Thoracic aorta (tissue), 2 donors: ENCODE measurements around the gene GJB5. TPM values are rescaled to one million over a fixed set of nuclear protein-coding genes. Genes with fewer than 3 reads are reported as not detected.
"Not testable (repeated sequence)": the region's sequence is repeated elsewhere in the genome, so short reads cannot be mapped to it uniquely, and the experiment has no call there.

Source experiments
- ATAC-seq: fragments of 150-250 bp; one replicate; pipeline ENCODE4 v1.8.0; 2017; ENCODE audit warnings: low read depth; ENCODE audit not compliant: insufficient number of reproducible peaks, low FRiP score
- DNase-seq: peaks from one replicate; pipeline ENCODE4 v3.0.0-alpha.2; 2020; ENCODE audit warnings: low spot score
- H3K27ac ChIP-seq, 2 donors: fragments of 200-600 bp; sonication (generic); 1 replicate in 1 of 2; 2 replicates in 1 of 2; pipeline ENCODE4 v1.5.1; 2016; ENCODE audit warnings: mild to moderate bottlenecking in 2 of 2, moderate library complexity in 2 of 2
- H3K27me3 ChIP-seq: fragments of 200-600 bp; sonication (generic); replicated peaks from 2 replicates; pipeline ENCODE4 v1.6.0; 2016; ENCODE audit warnings: mild to moderate bottlenecking; ENCODE audit not compliant: insufficient read depth
- H3K36me3 ChIP-seq: fragments of 200-600 bp; sonication (generic); one replicate; pipeline ENCODE4 v1.5.1; 2016
- H3K4me1 ChIP-seq, 2 donors: fragments of 200-600 bp; sonication (generic); 1 replicate in 1 of 2; 2 replicates in 1 of 2; pipeline versions ENCODE4 v1.5.1 to v1.6.0; 2016; ENCODE audit warnings: low read depth in 2 of 2, mild to moderate bottlenecking in 1 of 2; ENCODE audit not compliant: control insufficient read depth in 1 of 2
- H3K4me3 ChIP-seq: fragments of 200-600 bp; sonication (generic); 2 replicates; pipeline ENCODE4 v1.5.1; 2016; ENCODE audit warnings: mild to moderate bottlenecking
- H3K9me3 ChIP-seq: fragments of 200-600 bp; sonication (generic); 2 replicates; pipeline ENCODE4 v1.5.1; 2016
- total RNA-seq, 2 donors: library from RNA; depleted of rRNA; stranded (reverse); fragments of >200 nt; gene quantifications; one replicate each; pipeline versions ENCODE4 v1.1.0 to v1.2.3, GENCODE V29; 2016
- TF ChIP-seq, protein P1 (sequence below): fragments of 200-600 bp; sonication (generic); IDR thresholded peaks from one replicate; pipeline ENCODE4 v1.5.1; 2019; ENCODE audit warnings: antibody characterized with exemption

Gene GJB5
- total RNA-seq, 2 donors from 2014 or later, result not detected

DNA sequence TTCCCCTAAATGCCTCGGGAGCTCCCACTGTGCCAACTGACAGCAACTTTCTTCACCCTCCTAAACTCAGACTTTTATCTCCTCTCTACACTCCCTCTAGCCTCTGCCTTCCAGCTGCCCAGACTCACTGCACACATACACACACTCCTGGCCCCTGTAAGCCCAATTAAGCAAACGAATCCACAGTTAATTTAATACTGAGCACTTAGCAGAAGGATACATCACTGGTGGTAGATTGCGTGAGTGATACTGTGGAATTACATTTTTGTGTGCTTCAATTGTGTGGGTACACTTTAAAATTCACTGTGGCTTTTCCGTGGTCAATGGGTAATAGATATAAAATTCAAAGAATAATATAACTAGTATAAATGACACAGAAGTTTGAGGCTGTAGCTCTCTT lies 33.6 kb upstream of the GJB5 start:
- Histone ChIP-seq H3K4me3 (no peak overlapping the region), H3K27me3 (no peaks in the 10 kb centered on the region), H3K36me3 (no peaks in the 10 kb centered on the region), H3K4me1 (no peaks in the 10 kb centered on the region), H3K27ac (no peak overlapping the region), H3K9me3 (no peaks in the 10 kb centered on the region)
- TF ChIP-seq, protein P1, sequence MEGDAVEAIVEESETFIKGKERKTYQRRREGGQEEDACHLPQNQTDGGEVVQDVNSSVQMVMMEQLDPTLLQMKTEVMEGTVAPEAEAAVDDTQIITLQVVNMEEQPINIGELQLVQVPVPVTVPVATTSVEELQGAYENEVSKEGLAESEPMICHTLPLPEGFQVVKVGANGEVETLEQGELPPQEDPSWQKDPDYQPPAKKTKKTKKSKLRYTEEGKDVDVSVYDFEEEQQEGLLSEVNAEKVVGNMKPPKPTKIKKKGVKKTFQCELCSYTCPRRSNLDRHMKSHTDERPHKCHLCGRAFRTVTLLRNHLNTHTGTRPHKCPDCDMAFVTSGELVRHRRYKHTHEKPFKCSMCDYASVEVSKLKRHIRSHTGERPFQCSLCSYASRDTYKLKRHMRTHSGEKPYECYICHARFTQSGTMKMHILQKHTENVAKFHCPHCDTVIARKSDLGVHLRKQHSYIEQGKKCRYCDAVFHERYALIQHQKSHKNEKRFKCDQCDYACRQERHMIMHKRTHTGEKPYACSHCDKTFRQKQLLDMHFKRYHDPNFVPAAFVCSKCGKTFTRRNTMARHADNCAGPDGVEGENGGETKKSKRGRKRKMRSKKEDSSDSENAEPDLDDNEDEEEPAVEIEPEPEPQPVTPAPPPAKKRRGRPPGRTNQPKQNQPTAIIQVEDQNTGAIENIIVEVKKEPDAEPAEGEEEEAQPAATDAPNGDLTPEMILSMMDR, result no peak
- no peak for DNase-seq
- ATAC-seq, result no peak

DNA sequence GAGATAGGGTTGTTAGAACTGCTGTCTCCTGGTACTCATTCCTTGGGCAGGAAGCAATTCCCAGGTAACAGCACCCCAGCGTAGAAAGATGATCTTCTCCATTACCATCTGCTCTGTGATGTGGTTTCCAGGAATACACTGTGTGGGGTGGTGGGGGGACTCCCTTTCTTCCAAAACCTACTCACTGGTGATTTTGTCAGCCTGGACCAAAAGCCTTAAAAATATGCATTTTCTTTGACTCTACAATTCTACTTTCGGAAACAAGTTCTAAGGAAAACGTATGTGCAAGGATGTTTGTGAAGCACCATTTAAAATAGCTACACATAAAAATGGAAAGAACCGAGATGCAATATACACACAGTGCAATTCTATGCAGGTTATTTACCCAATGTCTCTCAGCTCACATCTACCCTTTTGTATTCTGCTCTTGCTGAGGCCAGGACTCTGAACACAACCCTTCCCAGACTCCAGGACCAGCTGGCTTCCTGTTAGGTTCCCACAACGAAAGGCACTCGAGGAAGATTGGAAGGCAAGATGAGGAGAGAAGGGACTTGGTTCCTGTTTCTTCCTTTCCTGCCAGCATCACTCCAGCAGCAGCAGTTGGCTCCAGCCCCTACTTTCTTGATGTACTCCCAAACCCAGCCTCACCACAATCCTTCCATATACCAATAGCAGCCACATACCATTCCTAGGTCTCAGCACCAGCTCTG lies 33.0 kb upstream of the GJB5 start:
- no peak overlapping the region for H3K4me3 ChIP-seq
- H3K9me3 ChIP-seq, result no peaks in the 10 kb centered on the region
- no peak overlapping the region for H3K27ac ChIP-seq
- ATAC-seq (no peak), DNase-seq (no peak)
- TF ChIP-seq, protein P1, result no peak
- no peaks in the 10 kb centered on the region for H3K4me1 ChIP-seq
- H3K36me3 ChIP-seq, result no peaks in the 10 kb centered on the region
- H3K27me3 ChIP-seq, result no peaks in the 10 kb centered on the region

DNA sequence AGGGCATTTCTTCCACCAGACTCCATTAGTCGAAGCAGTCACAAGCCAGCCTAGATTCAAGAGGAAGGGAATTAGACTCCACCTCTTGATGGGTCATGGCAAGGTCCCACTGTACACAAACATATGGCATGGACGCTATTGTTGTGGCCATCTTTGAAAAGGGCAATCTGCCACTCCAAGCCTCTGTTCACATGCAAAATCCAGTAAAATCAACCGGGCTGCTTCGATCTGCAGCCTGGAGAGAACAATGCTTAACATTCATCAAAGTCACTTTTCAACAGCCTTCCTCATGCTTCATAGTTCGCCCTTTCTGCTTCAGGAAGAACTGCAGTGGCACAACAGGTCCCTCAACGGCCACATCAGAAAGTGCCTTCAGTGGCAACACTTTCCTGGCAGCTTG lies 28.0 kb upstream of the GJB5 start:
- no peaks in the 10 kb centered on the region for H3K36me3 ChIP-seq
- ATAC-seq (no peak), DNase-seq (no peak)
- no peak overlapping the region for H3K4me3 ChIP-seq
- TF ChIP-seq, protein P1, result no peak
- no peaks in the 10 kb centered on the region for H3K4me1 ChIP-seq
- no peaks in the 10 kb centered on the region for H3K9me3 ChIP-seq
- no peaks in the 10 kb centered on the region for H3K27me3 ChIP-seq
- no peak overlapping the region for H3K27ac ChIP-seq

DNA sequence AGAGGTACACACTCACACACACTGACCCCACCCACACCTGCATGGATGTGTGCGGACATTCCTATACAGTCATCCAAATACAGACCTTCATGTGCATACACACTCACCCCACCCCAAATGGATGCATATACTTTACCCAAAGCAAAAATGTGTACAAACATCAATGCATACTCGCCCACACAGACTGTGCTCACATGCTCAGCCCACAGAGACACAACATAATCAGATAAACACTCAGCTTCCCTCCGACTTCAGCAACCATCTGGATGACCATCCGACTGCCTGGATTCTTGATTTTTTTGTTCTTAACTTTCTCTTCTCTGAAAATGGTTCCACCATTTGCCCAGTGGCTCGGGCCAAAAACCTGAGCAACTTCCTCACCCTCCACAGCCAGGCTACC lies 24.4 kb upstream of the GJB5 start:
- TF ChIP-seq, protein P1, result no peak
- no peak for ATAC-seq
- H3K9me3 ChIP-seq, result no peaks in the 10 kb centered on the region

DNA sequence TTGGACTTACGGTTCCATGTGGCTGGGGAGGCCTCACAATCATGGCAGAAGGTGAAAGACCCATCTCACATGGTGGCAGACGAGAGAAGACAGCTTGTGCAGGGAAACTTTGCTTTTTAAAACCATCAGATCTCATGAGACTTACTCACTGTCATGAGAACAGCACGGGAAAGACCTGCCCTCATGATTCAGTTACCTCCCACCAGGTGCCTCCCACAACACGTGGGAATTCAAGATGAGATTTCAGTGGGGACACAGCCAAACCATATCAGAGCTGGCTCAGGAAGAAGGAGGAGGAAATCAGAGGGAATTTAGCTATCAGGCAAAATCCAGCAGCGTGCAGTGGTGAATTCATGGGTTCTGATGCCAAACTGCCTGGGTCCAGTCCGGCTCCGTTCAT lies 22.0 kb upstream of the GJB5 start:
- H3K27ac ChIP-seq, H3K36me3 ChIP-seq, H3K4me1 ChIP-seq, H3K9me3 ChIP-seq, H3K27me3 ChIP-seq, H3K4me3 ChIP-seq, ATAC-seq, DNase-seq: not testable (repeated sequence)

More for the DNA sequence above, 24.4 kb upstream of the GJB5 start:
- Histone ChIP-seq H3K4me1 (no peaks in the 10 kb centered on the region), H3K4me3 (no peak overlapping the region), H3K27ac (no peak overlapping the region), H3K27me3 (no peaks in the 10 kb centered on the region), H3K36me3 (no peaks in the 10 kb centered on the region)
- no peak for DNase-seq

DNA sequence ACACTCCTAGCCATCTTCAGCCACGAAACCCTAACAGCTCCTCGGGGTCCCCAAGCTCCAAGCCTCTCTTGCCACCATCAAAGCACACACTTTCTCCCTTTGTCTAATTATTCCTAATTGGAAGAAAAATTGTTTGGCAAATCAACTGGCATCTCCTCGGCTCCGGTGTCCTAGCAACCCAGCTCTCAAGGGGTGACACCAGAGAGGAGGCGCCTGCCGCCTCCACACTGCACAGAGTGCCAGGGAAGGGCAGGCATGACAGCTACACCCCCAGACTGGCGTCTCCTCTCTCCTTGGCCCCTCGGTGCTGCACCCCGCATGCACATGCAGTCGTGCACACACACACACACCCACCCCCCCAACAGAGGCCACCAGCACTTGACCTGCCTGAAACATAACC lies 18.2 kb upstream of the GJB5 start:
- Histone ChIP-seq H3K4me3 (no peak overlapping the region), H3K27ac (no peak overlapping the region), H3K4me1 (no peaks in the 10 kb centered on the region), H3K27me3 (no peaks in the 10 kb centered on the region), H3K9me3 (no peaks in the 10 kb centered on the region), H3K36me3 (no peaks in the 10 kb centered on the region)
- DNase-seq (no peak), ATAC-seq (no peak)
- TF ChIP-seq, protein P1, result no peak

DNA sequence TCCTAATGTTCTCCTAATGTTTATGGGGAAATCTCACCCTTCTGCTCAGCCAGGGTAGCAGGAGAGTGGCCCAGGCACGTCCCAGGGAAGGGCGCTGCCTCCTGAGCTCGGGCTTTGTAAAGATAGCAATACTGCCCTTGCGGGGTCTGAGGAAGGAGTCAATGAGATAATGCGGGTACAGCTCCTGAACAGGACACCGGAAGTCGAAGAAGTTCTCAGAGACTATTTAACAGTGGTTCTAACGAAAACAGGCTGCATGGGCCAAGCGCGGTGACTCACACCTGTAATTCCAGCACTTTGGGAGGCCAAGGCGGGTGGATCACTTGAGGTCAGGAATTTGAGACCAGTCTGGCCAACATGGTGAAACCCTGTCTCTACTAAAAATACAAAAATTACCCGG lies 17.6 kb upstream of the GJB5 start:
- ATAC-seq, H3K4me3 ChIP-seq, H3K9me3 ChIP-seq, H3K4me1 ChIP-seq, H3K27me3 ChIP-seq, H3K27ac ChIP-seq, DNase-seq, H3K36me3 ChIP-seq: not testable (repeated sequence)
